Measurements from ENCODE around the gene CSNK2B. TPM values are rescaled to one million over a fixed set of nuclear protein-coding genes. Genes with fewer than 3 reads are reported as not detected.

The CSNK2B gene
- total RNA-seq, 1 donor from 2014 or later: 96.3 TPM

DNA sequence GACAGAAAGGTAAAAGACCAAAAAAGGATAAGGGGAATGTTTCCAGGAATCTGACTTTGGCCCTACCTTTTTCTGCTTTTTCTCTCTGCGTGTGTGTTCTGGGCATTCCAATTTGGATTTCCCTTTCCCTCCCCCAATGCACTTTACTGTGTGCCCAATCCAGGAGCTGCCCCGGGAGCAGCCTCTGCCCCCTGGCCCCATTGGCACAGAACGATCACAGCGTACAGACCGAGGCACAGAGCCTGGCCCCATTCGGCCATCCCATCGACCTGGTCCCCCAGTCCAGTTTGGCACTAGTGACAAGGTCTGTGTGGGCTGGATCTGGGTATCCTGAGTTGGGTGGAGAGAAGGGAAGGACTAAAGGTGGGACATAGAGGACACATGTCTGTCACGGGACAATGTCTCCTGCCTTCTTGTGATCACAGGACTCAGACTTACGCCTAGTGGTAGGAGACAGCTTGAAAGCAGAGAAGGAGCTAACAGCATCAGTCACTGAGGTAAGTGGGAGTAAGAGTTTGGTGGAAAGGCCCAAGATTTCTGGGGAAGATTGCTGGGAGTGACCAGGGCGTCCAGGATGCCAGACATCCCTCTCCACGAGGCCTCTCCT is 30.8 kb upstream of the CSNK2B start:
- DNase-seq (ENCODE audit: low spot score): no peak
- intact Hi-C loops (cut with DNase I): no loop called here

- DNase-seq (ENCODE audit: low spot score): no peak
- intact Hi-C loops (cut with DNase I): no loop called here
These were observed 28.9 kb upstream of the CSNK2B start for GRCh38 chr6:31636698-31637596.

DNA sequence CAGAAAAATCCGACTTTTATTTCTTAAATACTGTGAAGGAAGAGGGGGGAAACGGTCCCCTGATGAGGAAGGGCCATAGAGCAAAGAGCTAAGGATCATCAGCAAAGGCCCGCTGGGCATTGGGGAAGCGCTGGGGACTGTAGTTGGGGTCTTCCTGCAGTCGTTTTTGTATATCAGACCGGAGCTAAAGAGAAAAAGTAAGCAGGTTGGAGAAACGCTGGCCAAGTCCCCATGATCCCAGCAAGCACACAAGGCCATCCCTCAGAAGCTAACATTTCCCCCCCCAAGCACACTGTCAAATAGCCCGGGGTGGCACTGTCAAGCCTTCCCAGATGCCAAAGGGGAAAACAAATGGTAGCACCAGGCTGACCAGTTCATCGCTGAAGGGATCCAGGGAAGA is 26.8 kb upstream of the CSNK2B start:
- DNase-seq (ENCODE audit: low spot score): no peak
- intact Hi-C loops (cut with DNase I): no loop called here

DNA sequence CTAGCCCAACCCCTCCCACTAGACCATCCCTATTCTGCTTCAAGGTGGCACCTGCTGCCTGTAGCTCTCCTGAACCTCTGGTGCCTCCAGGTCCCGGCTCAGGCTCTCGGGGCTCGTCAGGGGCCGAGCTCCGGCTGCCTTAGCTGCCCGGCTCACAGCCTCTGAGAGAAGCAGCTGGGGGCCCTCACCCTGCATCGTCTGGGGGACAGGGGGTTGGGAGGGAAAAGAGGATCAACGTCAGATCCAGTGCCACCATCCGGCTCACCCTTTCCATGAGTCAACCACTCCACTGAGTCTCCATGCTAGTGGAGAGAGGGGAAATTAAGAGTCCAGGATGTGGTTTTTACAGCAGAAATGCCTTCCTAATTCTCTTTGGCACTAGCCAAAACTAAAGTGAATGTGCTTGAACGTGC is 26.4 kb upstream of the CSNK2B start:
- intact Hi-C loops (cut with DNase I): no loop called here

DNA sequence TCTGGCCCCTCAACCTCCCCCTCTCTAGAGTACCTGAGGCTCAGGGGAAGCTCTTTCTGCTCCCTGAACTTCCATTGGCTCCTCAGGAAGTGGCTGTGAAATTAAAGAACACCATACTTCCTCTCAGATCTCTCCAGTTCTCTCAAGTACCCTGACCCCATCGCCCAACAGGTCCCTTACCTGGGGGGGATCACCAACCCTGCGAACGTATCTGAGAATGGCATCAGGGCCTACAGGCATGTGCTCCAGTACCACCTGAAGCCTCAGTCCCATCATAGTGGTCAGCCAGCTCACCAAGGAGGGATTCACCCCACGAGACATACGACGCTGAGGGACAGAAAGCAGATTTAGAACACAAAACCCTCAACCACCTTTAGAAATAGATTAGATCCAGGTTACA is 25.3 kb upstream of the CSNK2B start:
- intact Hi-C loops (cut with DNase I): no loop called here
- no peak for DNase-seq (ENCODE audit: low spot score)

More for the DNA sequence above, 26.4 kb upstream of the CSNK2B start:
- DNase-seq (ENCODE audit: low spot score): no peak

GRCh38 chr6:31641370-31641769 is 24.5 kb upstream of the CSNK2B start:
- intact Hi-C loops (cut with DNase I): no loop called here
- DNase-seq (ENCODE audit: low spot score): no peak

- intact Hi-C loops (cut with DNase I): no loop called here
- DNase-seq (ENCODE audit: low spot score): no peak
These were observed 22.9 kb upstream of the CSNK2B start for GRCh38 chr6:31642798-31643570.

DNA sequence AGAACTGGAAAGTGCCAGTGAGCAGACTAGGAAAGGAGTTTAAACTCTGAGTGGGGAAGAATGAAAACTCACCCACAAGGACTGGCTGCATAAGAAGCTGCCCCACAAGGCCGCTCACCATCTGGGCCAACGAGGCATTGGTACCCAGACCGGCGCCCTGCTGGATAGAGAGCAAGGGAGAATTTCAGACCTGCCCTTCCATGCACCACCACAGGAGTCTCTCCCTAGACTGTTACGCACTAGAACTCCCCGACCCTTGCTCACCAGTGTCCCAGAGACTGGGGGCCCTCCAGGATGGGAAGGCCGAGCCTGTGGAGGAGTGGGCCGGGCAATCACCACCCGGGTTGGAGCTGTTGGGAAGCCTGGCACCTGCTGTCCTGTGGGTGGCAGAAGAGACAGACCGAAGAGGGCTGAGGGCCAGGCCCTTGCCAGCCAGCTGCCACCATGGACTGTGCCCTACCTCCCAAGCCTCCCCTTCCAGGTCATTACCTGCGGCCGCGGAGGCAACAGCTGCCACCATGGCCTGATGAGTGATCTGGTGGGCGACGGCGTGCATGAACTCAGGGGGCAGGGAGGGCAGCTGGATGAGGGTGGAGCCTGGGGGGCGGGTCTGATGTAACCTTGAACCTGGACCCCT is 21.9 kb upstream of the CSNK2B start:
- intact Hi-C loops (cut with DNase I): no loop called here
- DNase-seq (ENCODE audit: low spot score): no peak

DNA sequence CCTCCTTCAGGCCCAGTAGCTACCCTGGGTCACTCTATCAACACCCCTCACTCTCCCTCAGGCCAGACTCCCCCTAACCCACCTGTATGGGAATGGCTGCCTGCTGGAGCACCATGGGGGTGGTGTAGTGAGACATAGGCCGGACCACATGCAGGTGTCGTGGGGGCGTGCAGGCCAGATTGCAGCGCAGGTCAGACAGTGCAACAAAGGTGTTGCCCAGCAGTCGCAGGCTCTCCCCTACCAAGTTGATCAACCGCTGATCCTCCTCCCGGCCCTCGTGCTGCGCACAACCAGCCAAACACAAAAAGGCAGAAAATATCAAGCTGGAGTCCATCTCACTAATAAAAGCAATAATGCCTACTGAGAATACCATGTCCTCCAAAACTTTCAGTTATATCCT is 20.6 kb upstream of the CSNK2B start:
- no peak for DNase-seq (ENCODE audit: low spot score)
- intact Hi-C loops (cut with DNase I): no loop called here

DNA sequence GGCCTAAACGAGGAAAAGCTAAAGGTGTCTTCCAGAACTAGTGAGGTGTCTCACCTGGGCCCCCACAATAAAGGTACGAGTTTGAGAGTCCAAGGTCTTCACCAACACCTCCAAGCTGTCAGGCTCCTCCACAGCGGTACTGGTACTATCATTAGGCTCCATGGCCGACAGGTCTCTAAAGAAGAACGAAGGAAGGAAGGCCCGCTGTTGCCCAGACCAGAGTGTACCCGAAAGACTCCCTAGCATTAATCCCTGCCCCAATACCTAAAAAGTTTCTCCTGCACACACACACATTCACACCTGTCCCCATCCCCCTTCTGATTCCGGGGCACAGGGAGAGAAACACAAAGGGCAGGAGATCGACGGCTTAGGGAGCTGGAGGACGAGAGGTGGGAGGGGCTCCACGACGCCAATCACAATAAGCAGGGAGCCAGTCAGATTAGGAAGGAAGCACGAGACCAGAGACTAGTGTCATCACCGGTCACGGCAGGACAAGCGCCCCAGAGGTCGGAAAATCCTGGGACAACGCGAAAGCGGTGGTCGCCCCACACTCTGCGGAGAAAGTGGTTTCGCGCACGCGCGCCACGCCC is 14.2 kb upstream of the CSNK2B start:
- peak; percentile 90 for DNase-seq (ENCODE audit: low spot score)
- intact Hi-C loops (cut with DNase I): loop anchor here (1.0 kb wide), 1 partner anchor 14 kb away; no protein-coding TSS in a partner anchor

DNA sequence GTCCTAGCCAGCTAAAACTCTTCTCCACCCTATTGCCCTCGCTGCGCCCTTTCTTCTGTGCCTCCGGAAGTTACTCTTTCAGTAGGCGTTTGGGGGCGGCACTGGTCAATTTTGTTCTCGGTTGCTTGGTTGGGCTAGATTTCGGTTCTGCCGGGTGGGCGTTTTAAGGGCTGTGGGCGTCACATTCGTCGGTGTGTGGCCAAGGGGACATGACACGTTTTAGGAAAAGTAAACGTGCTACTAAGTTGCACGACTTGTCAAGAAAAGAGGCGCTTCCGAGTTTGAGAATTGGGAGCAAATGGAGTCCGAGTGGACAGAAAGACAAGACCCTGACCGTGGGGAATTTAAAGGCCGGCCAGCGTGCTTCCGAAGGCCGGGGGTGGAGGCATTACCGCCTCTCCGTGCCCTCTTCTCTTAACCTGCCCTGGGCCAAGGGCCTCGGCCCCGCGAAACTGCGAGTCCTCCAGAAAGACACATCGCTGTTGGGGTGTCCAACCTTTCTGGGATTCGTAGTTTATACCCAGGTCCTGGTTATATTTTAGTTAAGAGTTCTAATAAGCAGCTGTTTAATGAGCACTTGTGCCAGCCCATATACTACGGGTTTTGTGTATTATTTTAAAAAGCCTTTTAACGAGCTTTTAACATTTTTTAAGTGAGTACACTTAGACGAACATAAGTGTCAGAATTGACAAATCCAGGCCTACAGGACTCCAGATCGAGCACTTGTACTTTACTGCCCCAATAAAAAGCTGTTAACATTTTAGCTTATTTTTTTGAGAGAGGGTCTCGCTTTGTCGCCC is 12.8 kb upstream of the CSNK2B start:
- DNase-seq (ENCODE audit: low spot score): peak; percentile 93
- intact Hi-C loops (cut with DNase I): loop anchor here (1.0 kb wide), 1 partner anchor 12 kb away; no protein-coding TSS in a partner anchor

- DNase-seq (ENCODE audit: low spot score): no peak
- intact Hi-C loops (cut with DNase I): no loop called here
These were observed 11.1 kb upstream of the CSNK2B start for GRCh38 chr6:31654574-31655348.

GRCh38 chr6:31655349-31656237 is 10.3 kb upstream of the CSNK2B start, which contains the start of gene APOM:
Gene APOM (plus strand): TSS chr6:31655894. CDS start chr6:31655967, 73 bp downstream.
- intact Hi-C loops (cut with DNase I): no loop called here
- DNase-seq (ENCODE audit: low spot score): no peak

GRCh38 chr6:31657406-31658157 is 8.3 kb upstream of the CSNK2B start:
- DNase-seq (ENCODE audit: low spot score): no peak
- intact Hi-C loops (cut with DNase I): no loop called here

DNA sequence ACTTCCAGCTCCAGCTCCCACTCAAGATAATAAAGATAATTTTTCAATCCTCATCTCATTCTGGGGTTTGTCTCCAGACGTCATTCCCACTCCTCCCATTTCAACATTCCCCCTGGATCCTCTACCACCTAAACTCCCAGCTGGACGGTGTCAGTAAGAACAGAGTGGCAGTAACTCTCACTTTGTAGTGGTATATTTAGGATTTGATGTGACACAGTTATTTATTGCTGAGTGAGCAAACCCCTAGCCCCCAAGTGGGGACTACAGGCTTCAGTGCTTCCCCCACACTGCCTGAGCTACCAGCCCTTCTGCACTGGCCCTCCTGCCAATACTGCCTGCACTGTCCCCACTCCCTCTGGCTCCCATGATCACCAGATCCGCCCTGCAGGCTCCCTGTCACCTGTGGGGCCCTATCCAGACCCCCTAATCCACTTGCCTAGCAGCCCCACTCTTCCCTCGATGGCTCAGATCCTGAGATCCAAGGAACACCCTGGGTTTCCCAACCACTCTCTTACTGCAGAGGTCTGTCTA is 7.7 kb upstream of the CSNK2B start:
- intact Hi-C loops (cut with DNase I): no loop called here
- no peak for DNase-seq (ENCODE audit: low spot score)
